Hepatocyte (in vitro differentiated cells): Measurements from ENCODE around the gene ATP13A2. TPM values are rescaled to one million over a fixed set of nuclear protein-coding genes. Genes with fewer than 3 reads are reported as not detected.
"Not testable (repeated sequence)": the region's sequence is repeated elsewhere in the genome, so short reads cannot be mapped to it uniquely, and the experiment has no call there.

ENCODE experiments used
- DNase-seq: peaks from one replicate; pipeline ENCODE4 v3.0.0-alpha.2; 2016; ENCODE audit warnings: low spot score
- H2AFZ ChIP-seq: fragments of 200-600 bp; sonication (generic); 2 replicates; pipeline ENCODE4 v1.6.0; 2016; ENCODE audit warnings: antibody characterized with exemption, mild to moderate bottlenecking
- H3K27ac ChIP-seq: fragments of 200-600 bp; sonication (generic); 2 replicates; pipeline ENCODE4 v1.5.1; 2016; ENCODE audit warnings: mild to moderate bottlenecking
- H3K27me3 ChIP-seq: fragments of 200-600 bp; sonication (generic); 2 replicates; pipeline ENCODE4 v1.6.1; 2016
- H3K36me3 ChIP-seq: fragments of 200-600 bp; sonication (generic); replicated peaks from 2 replicates; pipeline ENCODE4 v1.5.1; 2016; ENCODE audit warnings: low read depth; ENCODE audit not compliant: insufficient read depth
- H3K4me1 ChIP-seq: fragments of 200-600 bp; sonication (generic); 2 replicates; pipeline ENCODE4 v1.5.1; 2016; ENCODE audit warnings: mild to moderate bottlenecking, moderate library complexity; ENCODE audit not compliant: insufficient read depth
- H3K4me2 ChIP-seq: fragments of 200-600 bp; sonication (generic); 2 replicates; pipeline ENCODE4 v1.6.0; 2016
- H3K4me3 ChIP-seq: fragments of 200-600 bp; sonication (generic); 2 replicates; pipeline ENCODE4 v1.5.1; 2016; ENCODE audit warnings: mild to moderate bottlenecking
- H3K79me2 ChIP-seq: fragments of 200-600 bp; sonication (generic); 2 replicates; pipeline ENCODE4 v1.6.0; 2017; ENCODE audit warnings: mild to moderate bottlenecking
- H3K9me2 ChIP-seq: fragments of 200-600 bp; sonication (generic); replicated peaks from 2 replicates; pipeline ENCODE4 v1.6.0; 2017; ENCODE audit warnings: mild to moderate bottlenecking; ENCODE audit not compliant: insufficient read depth
- H3K9me3 ChIP-seq: fragments of 200-600 bp; sonication (generic); 2 replicates; pipeline ENCODE4 v1.5.1; 2016; ENCODE audit warnings: low read depth, mild to moderate bottlenecking
- H4K20me1 ChIP-seq: fragments of 200-600 bp; sonication (generic); 2 replicates; pipeline ENCODE4 v1.6.0; 2016; ENCODE audit warnings: mild to moderate bottlenecking; ENCODE audit not compliant: insufficient read depth, poor library complexity, severe bottlenecking
- CTCF ChIP-seq: fragments of 200-600 bp; sonication (generic); IDR thresholded peaks from 2 replicates; pipeline ENCODE4 v1.5.1; 2016; ENCODE audit warnings: antibody characterized with exemption, mild to moderate bottlenecking; ENCODE audit not compliant: poor library complexity
- EZH2 ChIP-seq: fragments of 200-600 bp; sonication (generic); IDR thresholded peaks from 2 replicates; pipeline ENCODE4 v1.6.1; 2016; ENCODE audit warnings: antibody characterized with exemption, mild to moderate bottlenecking, borderline replicate concordance
- EZH2phosphoT487 ChIP-seq: fragments of 200-600 bp; sonication (generic); IDR thresholded peaks from one replicate; pipeline ENCODE4 v1.6.1; 2018; ENCODE audit warnings: antibody characterized with exemption, mild to moderate bottlenecking, low read depth, moderate library complexity; ENCODE audit not compliant: unreplicated experiment, severe bottlenecking
- WGBS: methylation state at CpG from one replicate; pipeline ENCODE4 v1.1.6; 2016; ENCODE audit warnings: low lambda C conversion rate; ENCODE audit errors: missing lambda C conversion rate; 5-methylcytosine and 5-hydroxymethylcytosine counted together
- polyA plus RNA-seq: library from polyadenylated mRNA; unstranded; fragments of >200 nt; fragmentation: Nextera tagmentation; extraction: Ambion mirVana; gene quantifications from 2 replicates; pipeline ENCODE4 v1.2.1, GENCODE V29; 2016
- total RNA-seq: library from RNA; depleted of rRNA; stranded (reverse); fragments of >200 nt; gene quantifications from 2 replicates; pipeline ENCODE4 v1.2.3, GENCODE V29; 2014

The ATP13A2 gene
- total and polyA plus RNA-seq, 2 experiments from 2014 or later: 30.0 to 52.3 TPM

GRCh38 chr1:16954579-16954978 is 57.1 kb downstream of the ATP13A2 start:
- Histone ChIP-seq H4K20me1 (no peaks in the 10 kb centered on the region), H3K4me1 (no peaks in the 10 kb centered on the region), H3K36me3 (no peaks in the 10 kb centered on the region), H3K79me2 (no peaks in the 10 kb centered on the region), H3K27me3 (no peaks in the 10 kb centered on the region), H3K9me3 (no peaks in the 10 kb centered on the region), H3K9me2 (no peaks in the 10 kb centered on the region), H2AFZ (no peak overlapping the region), H3K4me2 (no peak overlapping the region), H3K27ac (no peak overlapping the region), H3K4me3 (no peak overlapping the region)
- 94% methylated on average over 17 of the region's 18 CpGs for WGBS
- DNase-seq: no peak
- TF ChIP-seq EZH2phosphoT487 (no peak), CTCF (no peak), EZH2 (no peak)

GRCh38 chr1:16952376-16952775 is 59.4 kb downstream of the ATP13A2 start:
- H3K9me3 ChIP-seq: not testable (repeated sequence)
- WGBS: 94% methylated on average over 4 of the region's 4 CpGs

GRCh38 chr1:16949026-16949425 is 62.7 kb downstream of the ATP13A2 start:
- WGBS: 94% methylated on average over 7 of the region's 7 CpGs
- not testable (repeated sequence) for H3K27me3 ChIP-seq, H2AFZ ChIP-seq, H3K9me3 ChIP-seq, DNase-seq, H3K79me2 ChIP-seq, H3K4me3 ChIP-seq, H3K4me2 ChIP-seq, H3K36me3 ChIP-seq, H4K20me1 ChIP-seq, H3K4me1 ChIP-seq, H3K9me2 ChIP-seq, H3K27ac ChIP-seq

More at GRCh38 chr1:16952376-16952775, 59.4 kb downstream of the ATP13A2 start:
- not testable (repeated sequence) for H3K4me3 ChIP-seq, H3K4me1 ChIP-seq, H3K36me3 ChIP-seq, DNase-seq, H2AFZ ChIP-seq, H3K27me3 ChIP-seq, H3K27ac ChIP-seq, H3K4me2 ChIP-seq, H3K9me2 ChIP-seq, H3K79me2 ChIP-seq, H4K20me1 ChIP-seq

GRCh38 chr1:16948282-16948891 is 63.3 kb downstream of the ATP13A2 start:
- not testable (repeated sequence) for H3K9me3 ChIP-seq, H3K27ac ChIP-seq, H3K4me2 ChIP-seq, H2AFZ ChIP-seq, H3K9me2 ChIP-seq, H3K4me3 ChIP-seq, H3K79me2 ChIP-seq, H3K4me1 ChIP-seq, H3K36me3 ChIP-seq, H3K27me3 ChIP-seq, H4K20me1 ChIP-seq, DNase-seq
- 95% methylated on average over 26 of the region's 26 CpGs for WGBS

GRCh38 chr1:16946646-16947045 is 65.1 kb downstream of the ATP13A2 start:
- 95% methylated on average over 19 of the region's 19 CpGs for WGBS
- no peak overlapping the region for H2AFZ ChIP-seq

GRCh38 chr1:16946185-16946584 is 65.5 kb downstream of the ATP13A2 start:
- H3K4me1 ChIP-seq, H3K9me3 ChIP-seq, H3K36me3 ChIP-seq, H2AFZ ChIP-seq, H3K9me2 ChIP-seq, H3K79me2 ChIP-seq, H3K27ac ChIP-seq, H3K27me3 ChIP-seq, H3K4me2 ChIP-seq, DNase-seq, H3K4me3 ChIP-seq, H4K20me1 ChIP-seq: not testable (repeated sequence)
- WGBS: 93% methylated on average over 11 of the region's 13 CpGs

More at GRCh38 chr1:16946646-16947045, 65.1 kb downstream of the ATP13A2 start:
- H3K27me3 ChIP-seq: no peaks in the 10 kb centered on the region
- H3K9me3 ChIP-seq: no peaks in the 10 kb centered on the region
- no peaks in the 10 kb centered on the region for H3K79me2 ChIP-seq
- H3K4me1 ChIP-seq: no peaks in the 10 kb centered on the region
- TF ChIP-seq CTCF (no peak), EZH2 (no peak), EZH2phosphoT487 (no peak)
- H3K9me2 ChIP-seq: no peaks in the 10 kb centered on the region
- H3K36me3 ChIP-seq: no peaks in the 10 kb centered on the region
- no peak overlapping the region for H3K4me3 ChIP-seq
- no peak for DNase-seq
- no peaks in the 10 kb centered on the region for H4K20me1 ChIP-seq
- no peak overlapping the region for H3K27ac ChIP-seq
- H3K4me2 ChIP-seq: no peak overlapping the region

- not testable (repeated sequence) for H3K9me2 ChIP-seq, H3K4me3 ChIP-seq, H3K9me3 ChIP-seq, H3K4me2 ChIP-seq, DNase-seq, H4K20me1 ChIP-seq, H3K27ac ChIP-seq, H2AFZ ChIP-seq, H3K36me3 ChIP-seq, H3K27me3 ChIP-seq, H3K79me2 ChIP-seq, H3K4me1 ChIP-seq
- WGBS: 100% methylated on average over 3 of the region's 9 CpGs
Observed at GRCh38 chr1:16945512-16945911, 66.2 kb downstream of the ATP13A2 start.
